GM18505 (cell line): ENCODE results near the gene PFKL.

Source experiments
- ATAC-seq: cut with Tn5 transposase; IDR thresholded peaks from one replicate; pipeline ENCODE4 v1.9.1; 2021; ENCODE audit not compliant: unreplicated experiment
- POLR2A ChIP-seq: IDR thresholded peaks from 4 replicates; pipeline ENCODE4 v1.6.1; 2011; ENCODE audit warnings: borderline replicate concordance; ENCODE audit not compliant: insufficient read depth, insufficient read length; ENCODE audit errors: extremely low read depth

The PFKL gene

GRCh38 chr21:44304011-44304616, 4.3 kb downstream of the PFKL start:
- no peak for ATAC-seq
- no peak for TF ChIP-seq POLR2A

- TF ChIP-seq POLR2A, result no peak
- ATAC-seq, result no peak
Observed at GRCh38 chr21:44304877-44305293, 5.0 kb downstream of the PFKL start.

GRCh38 chr21:44305691-44306090, 5.8 kb downstream of the PFKL start:
- no peak for TF ChIP-seq POLR2A
- no peak for ATAC-seq

- no peak for TF ChIP-seq POLR2A
- ATAC-seq, result no peak
Observed at GRCh38 chr21:44306936-44307704, 7.3 kb downstream of the PFKL start.

GRCh38 chr21:44310628-44311507, 11.0 kb downstream of the PFKL start:
- ATAC-seq, result no peak
- no peak for TF ChIP-seq POLR2A

- no peak for TF ChIP-seq POLR2A
- ATAC-seq, result no peak
Observed at GRCh38 chr21:44312089-44312488, 12.2 kb downstream of the PFKL start.

- no peak for ATAC-seq
Observed at GRCh38 chr21:44312716-44313115, 12.9 kb downstream of the PFKL start.

GRCh38 chr21:44313451-44313850, 13.6 kb downstream of the PFKL start:
- no peak for TF ChIP-seq POLR2A
- ATAC-seq, result no peak

More at GRCh38 chr21:44312716-44313115, 12.9 kb downstream of the PFKL start:
- no peak for TF ChIP-seq POLR2A

GRCh38 chr21:44314128-44314527, 14.3 kb downstream of the PFKL start:
- ATAC-seq, result no peak
- TF ChIP-seq POLR2A, result no peak

GRCh38 chr21:44314561-44314960, 14.7 kb downstream of the PFKL start:
- no peak for ATAC-seq
- no peak for TF ChIP-seq POLR2A

- TF ChIP-seq POLR2A, result no peak
- ATAC-seq, result no peak
Observed at GRCh38 chr21:44315691-44316203, 15.9 kb downstream of the PFKL start.

- TF ChIP-seq POLR2A, result no peak
Observed at GRCh38 chr21:44316277-44316900, 16.5 kb downstream of the PFKL start.

More at GRCh38 chr21:44316277-44316900, 16.5 kb downstream of the PFKL start:
- no peak for ATAC-seq
